Stimulated activated CD8-positive, alpha-beta memory T cell treated with anti-CD3 and anti-CD28 coated beads, Interleukin-15, amount 100 ng/mL, for 4 hours (primary cell): ENCODE results near the gene VENTX.
"Not testable (repeated sequence)": the region's sequence is repeated elsewhere in the genome, so short reads cannot be mapped to it uniquely, and the experiment has no call there.

ENCODE experiments used
- DNase-seq, 2 donors: peaks; one replicate each; pipeline ENCODE4 v3.0.0-alpha.2; 2020; ENCODE audit warnings: low read depth in 2 of 2

The VENTX gene

GRCh38 chr10:133214468-133215410 is 22.9 kb upstream of the VENTX start:
- no peak for DNase-seq

GRCh38 chr10:133215586-133215985 is 22.1 kb upstream of the VENTX start:
- no peak for DNase-seq

DNA sequence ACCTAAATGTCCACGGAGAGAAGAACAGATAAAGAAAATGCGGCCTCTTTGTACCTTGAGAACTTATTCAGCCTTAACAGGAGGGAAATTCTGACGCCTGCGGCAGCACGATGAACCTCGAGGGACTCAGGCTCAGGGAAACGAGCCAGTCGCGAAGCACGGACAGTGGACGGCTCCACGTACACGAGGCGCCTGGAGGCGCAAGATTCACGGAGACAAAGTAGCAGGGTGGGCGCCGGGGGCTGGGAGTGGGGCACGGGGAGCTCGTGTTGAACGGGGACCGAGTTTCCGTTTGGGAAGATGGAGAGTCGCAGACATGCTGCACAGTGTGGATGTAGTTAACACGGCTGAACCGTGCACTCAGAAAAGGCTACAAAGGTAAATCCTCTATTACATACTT is 20.9 kb upstream of the VENTX start:
- no peak for DNase-seq

- no peak for DNase-seq
Observed at GRCh38 chr10:133217800-133218589, 19.7 kb upstream of the VENTX start.

GRCh38 chr10:133218891-133219290 is 18.8 kb upstream of the VENTX start:
- no peak for DNase-seq

GRCh38 chr10:133219782-133220181 is 17.9 kb upstream of the VENTX start:
- no peak for DNase-seq

- DNase-seq, result no peak
Observed at GRCh38 chr10:133221331-133221730, 16.3 kb upstream of the VENTX start.

GRCh38 chr10:133221756-133222155 is 15.9 kb upstream of the VENTX start:
- not testable (repeated sequence) for DNase-seq

- DNase-seq, result no peak
Observed at GRCh38 chr10:133224076-133224475, 13.6 kb upstream of the VENTX start.

GRCh38 chr10:133224756-133225372 is 12.8 kb upstream of the VENTX start:
- no peak for DNase-seq

GRCh38 chr10:133225707-133226191 is 11.9 kb upstream of the VENTX start:
- no peak for DNase-seq

DNA sequence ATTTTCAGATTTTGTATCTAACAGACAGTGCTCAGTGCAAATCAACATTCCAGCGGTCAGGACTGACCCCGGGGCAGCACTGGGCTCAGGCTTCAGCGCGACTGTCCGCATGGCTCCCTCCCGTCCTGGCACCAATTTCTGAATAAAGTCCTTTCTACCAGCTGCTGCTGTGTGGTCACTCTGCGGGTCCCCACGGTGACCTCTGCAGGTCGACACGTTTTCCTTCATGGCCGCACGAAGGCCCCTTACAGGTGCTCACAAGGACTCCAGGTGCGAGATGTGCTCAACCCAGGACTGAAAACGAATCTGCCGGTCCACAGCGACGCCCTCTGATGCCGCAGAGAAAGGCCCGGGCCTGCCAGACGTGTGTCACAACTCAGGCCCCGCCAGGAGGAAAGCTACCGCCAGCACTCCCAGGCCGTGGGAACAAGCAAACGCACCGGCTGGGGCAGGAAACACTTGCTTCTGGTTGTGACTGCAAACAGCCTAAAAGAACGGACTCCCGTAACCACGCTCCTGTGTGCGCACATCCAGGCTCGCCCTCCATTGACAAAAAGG is 11.3 kb upstream of the VENTX start:
- DNase-seq, result no peak

DNA sequence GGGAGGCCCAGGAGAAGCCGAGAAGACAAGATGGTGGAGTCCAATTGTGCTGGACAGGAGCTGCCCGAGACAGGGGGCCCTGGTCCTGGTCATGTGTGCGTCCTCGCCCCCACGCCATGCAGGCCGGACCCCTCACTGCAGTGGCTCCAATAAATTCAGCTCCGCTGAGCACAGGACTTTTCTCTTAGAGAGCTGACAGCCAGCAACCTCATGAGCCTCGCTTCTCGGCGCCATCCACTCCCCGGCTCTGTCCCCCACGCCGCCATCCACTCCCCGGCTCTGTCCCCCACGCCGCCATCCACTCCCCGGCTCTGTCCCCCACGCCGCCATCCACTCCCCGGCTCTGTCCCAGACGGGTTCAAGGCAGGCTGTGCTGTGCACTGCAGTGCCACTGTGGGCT is 10.4 kb upstream of the VENTX start:
- DNase-seq, result no peak

GRCh38 chr10:133229265-133230043 is 8.2 kb upstream of the VENTX start:
- DNase-seq, result no peak

DNA sequence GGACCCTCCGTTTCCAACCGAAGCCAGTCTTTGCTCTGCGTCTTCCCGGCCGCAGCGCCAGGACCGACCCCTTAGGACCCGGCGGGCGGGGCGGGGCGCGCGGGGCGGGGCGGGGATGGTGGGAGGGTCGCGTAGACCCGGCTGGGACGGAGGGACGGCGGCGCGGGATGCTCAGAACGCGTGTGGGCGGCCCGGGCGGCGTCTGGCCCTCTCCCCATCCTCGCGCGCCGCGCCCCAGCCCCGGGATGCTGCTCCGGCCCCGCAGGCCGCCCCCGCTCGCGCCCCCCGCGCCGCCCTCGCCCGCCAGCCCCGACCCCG is 7.7 kb upstream of the VENTX start, which contains the start of gene UTF1:
UTF1 (plus strand) TSS at position 174 of the 318 bp plus-strand sequence; CDS start at position 246, 72 bp downstream.
- no peak for DNase-seq

DNA sequence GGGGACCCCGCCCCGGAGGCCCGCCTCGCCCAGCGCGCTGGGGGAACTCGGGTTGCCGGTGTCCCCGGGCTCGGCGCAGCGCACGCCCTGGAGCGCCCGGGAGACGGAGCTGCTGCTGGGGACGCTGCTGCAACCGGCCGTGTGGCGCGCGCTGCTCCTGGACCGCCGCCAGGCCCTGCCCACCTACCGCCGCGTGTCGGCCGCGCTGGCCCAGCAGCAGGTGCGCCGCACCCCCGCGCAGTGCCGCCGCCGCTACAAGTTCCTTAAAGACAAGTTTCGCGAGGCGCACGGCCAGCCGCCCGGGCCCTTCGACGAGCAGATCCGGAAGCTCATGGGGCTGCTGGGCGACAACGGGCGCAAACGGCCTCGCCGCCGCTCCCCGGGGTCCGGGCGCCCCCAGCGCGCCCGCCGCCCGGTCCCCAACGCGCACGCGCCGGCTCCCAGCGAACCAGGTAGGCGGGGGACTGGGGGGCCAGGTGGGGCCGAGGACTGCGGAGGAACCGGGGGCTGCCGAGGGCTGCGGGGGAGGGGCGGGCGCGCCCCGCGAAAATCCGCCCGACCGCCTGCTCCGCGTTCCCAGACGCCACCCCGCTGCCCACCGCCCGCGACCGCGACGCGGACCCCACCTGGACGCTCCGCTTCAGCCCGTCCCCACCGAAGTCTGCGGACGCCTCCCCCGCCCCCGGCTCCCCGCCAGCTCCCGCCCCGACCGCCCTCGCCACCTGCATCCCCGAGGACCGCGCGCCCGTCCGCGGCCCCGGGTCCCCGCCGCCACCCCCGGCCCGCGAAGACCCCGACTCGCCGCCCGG is 7.1 kb upstream of the VENTX start:
- no peak for DNase-seq

- DNase-seq, result no peak
Observed at GRCh38 chr10:133231244-133231945, 6.3 kb upstream of the VENTX start.

DNA sequence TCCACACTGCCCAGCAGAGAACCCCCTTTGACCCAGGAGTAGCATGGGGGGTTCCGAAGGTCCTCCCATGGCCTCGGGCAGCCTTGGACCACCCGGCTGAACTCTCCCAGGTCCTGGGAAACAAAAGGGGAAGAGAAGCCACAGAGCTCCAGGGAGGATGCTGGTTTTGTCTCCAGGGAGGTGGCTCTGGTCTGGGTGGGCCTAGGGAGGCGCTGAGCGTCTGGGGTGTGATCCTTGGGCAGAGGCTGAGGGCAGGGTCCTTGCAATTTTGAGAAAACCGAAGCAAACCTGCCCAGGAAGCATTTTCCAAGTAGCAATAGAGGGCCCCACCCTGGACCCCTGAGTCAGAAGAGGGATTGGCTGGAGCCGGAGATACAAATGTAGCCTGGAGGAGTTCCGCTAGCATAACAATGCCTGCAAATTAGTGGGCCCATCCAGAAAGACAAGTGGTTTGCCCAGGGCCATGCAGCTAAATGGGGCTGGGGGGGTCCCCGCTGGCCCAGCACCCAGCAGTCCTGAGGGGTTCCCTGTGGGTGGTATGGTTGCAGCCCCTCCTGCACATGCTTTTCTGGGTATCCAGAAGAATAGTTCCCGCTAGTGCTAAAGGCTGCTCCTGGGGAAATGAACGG is 5.6 kb upstream of the VENTX start:
- DNase-seq, result no peak

GRCh38 chr10:133234796-133235195 is 2.9 kb upstream of the VENTX start:
- DNase-seq, result not testable (repeated sequence)
